HG02571 (cell line): Measurements from ENCODE around the gene CCDC107.

Experiments
- ATAC-seq: cut with Tn5 transposase; IDR thresholded peaks from one replicate; pipeline ENCODE4 v1.9.1; 2021; ENCODE audit warnings: mild to moderate bottlenecking, moderate library complexity; ENCODE audit not compliant: unreplicated experiment

The CCDC107 gene

DNA sequence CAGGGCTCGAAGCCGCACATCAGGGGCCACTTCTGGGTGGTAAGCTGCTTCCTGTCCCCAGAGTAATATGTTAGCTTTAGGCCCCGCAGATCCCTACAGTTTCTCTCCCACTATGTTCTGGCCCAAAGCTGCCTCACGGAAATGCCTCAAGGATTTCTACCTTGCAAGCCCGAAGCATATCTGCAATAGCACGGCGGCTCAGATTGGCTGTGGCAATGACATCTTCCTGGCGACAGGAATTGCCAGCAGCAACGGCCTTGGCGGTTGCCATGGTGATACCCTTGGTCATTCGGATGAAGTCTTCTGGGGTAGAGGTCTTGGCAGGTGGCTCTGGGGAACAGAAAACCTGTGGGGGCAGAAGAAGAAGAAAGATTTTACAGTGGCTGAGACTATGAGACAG lies 41.9 kb downstream of the CCDC107 start:
- no peak for ATAC-seq

DNA sequence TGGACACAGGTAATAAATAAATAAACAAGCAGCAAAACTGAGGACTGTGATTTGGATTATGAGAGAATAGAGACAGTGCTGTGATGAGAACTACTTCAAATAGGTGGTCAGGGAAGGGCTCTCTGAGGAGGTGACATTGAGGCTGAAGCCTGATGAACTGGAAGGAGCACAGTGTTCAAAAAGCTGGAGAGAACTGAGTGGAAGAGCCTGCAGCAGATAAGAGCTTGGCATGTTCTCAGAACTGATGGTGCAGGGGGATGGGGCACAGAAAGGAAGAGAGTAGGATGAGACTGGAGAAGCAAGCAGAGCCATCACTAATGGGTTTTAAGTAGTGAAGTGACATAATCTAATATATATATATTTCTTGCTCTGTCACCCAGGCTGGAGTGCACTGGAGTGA lies 42.9 kb downstream of the CCDC107 start:
- no peak for ATAC-seq

DNA sequence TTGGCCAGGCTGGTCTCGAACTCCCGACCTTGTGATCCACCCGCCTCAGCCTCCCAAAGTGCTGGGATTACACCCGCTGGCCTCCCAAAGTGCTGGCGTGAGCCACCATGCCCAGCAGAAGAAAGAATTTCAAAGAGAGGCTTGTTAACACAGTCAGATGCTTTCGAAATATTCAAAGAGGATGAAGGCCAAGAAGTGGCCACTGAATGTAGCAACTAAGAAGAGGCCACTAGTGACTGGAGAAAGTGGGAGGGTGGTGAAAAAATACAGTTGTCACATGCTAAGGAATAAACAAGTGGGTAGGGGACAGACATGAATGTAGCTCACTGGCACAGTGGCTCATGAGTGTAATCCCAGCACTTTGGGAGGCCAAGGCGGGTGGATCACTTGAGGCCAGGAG lies 44.6 kb downstream of the CCDC107 start:
- no peak for ATAC-seq

DNA sequence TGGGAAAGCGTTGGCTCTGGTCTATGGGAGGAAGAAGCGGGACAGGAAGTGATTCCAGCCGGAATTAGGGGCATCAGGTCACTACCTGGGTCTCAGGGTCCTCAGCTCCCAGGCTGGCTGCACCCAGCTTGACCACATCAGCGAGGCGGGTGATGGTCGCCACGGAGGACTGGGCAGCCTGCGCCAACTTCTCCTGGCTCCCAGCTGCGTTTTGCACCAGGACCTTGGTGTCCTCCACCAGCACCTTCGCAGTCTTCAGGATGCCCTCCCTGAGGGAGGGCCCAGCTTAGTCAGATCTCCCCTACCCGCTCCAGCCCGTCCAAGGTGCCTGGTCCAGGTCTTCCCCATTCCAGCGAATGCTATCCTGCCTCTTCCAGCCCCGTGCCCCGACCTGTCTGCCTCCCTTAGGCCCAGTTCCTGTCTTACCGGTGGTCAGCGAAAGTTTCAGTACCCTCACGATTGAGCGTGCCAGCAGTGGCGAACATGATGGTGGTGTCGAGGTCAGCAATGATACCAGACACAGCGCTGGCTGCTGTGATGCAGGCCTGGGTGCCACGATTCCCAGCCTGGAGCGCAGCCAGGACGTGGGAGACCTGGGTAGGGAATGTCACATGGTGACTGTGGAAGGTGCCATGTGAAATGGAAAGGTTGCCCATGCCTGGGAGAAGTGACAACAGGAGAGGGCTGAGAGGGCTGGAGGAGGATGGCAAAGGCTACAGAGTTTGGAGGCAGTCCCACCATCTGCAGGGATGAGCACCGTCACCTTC lies 46.0 kb downstream of the CCDC107 start:
- ATAC-seq, result no peak

DNA sequence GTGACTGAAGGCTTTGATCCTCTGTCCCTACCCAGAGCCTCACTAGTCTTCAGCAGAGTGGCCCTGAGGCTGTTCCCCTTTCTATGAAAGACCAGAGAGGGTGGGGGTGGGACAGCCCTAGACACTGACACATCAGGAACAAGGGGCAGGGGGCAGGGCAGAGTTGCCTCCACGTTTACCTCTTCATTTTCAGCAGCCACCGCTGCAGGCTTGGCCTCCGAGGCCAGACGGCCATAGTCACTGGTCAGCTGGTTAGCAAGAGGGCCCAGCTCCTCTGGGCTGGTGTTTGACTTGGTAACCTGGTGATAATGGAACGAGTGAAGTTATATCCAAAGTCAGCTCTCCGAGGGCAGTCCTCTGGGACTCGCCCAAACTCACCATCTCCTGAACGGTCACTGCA lies 47.3 kb downstream of the CCDC107 start:
- ATAC-seq, result no peak

DNA sequence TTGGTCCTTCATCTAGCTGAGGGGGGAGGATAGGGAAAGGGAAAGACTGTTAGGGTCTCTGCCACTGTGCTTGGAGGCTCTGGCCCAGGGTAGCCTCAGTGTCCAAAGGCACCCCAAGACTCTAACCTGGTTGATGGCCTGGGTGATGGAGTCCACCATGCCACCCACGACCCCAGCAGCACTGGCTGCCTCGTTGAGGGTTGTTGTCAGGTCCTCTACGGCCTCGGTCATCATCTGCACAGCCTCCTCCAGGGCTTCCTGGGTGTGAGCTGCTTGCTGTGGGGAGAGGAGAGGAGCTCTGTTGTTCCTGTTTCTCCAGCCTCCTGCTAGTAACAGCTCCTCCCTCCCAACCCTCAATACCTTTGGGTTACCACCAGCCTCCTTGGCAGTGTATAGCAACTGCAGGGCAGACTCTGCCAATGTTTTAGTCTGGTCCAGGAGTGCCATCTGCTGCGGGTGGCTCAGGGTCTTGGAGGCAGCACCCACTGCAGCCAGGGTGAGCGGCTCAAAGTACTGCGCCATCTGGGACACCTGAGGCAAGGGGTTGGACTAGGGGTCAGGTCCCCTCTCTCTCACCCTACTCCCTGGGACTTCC lies 47.8 kb downstream of the CCDC107 start:
- no peak for ATAC-seq

DNA sequence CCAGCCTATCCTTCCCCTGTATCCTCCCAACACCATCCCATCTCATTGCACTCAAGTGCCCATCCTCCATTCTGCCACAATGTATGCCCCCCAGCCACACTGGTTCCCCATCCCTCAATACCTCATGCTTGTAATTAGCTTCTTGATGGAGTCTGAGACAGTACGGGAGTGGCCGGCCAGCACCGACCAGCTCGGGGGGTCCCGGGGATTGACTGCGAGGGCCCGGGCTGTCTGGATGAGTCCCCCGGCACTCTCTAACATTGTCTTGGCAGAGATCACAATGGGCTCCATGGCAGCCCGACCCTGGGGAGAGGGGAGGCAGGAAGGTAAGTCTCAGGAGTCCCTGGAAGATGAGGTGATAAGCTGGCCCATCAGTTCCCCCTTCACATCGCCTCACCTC lies 48.9 kb downstream of the CCDC107 start:
- no peak for ATAC-seq

DNA sequence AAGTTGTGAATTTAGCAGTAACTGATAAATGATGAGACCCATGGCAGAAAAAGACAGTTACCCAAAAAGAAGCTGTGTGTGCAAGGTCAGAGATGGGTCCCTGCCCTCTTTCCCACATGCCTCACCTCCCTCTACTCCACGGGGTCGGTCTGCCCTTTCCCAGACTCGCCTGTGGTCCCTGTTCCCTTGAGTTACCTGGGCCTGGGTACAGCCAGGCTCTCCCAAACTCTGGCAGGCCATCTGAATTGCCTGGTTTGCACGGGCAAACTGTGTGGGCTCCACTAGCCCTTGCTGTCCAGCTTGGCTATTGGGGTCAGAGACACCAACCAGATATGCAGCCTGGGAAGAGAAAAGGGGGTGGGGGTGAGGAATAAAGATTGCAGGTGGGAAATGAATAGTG lies 50.1 kb downstream of the CCDC107 start:
- ATAC-seq, result no peak

DNA sequence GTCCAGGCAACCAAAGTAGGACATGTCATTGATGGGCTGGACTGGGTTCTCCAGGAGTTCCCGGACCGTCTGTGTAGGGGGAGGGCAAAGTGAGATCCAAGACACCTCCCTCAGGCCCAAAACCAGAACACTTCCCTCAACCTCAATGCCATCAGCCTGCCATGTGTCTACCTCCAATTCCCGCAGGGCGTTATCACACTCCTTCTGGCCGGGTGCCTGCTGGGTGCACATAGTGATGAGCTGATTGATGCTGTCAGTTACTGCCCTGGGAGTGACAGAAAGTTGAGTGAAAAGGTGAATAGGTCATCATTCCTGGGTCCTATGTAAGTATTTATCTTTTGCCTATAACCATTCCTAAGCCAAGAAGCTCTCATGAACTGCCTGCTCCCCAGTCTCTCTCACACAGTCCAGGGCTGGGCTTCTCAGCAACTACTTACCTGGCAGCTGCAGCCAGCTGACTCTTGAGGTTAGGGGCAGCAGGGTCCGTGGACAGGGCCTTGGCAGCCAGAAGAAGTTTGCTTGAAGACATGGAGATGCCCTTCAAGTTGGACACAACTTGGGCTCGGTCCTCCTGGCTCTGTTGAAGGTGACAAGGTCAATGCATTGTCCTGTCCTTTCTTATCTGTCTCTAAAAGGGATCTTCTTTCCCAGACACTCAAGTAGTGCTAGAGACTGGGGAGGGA lies 52.9 kb downstream of the CCDC107 start:
- ATAC-seq, result no peak
